ENCODE results near the gene PRTN3.
"Not testable (repeated sequence)": the region's sequence is repeated elsewhere in the genome, so short reads cannot be mapped to it uniquely, and the experiment has no call there.

PRTN3 gene

GRCh38 chr19:883661-884211, 42.9 kb downstream of the PRTN3 start:
- DNase-seq (ENCODE audit: low spot score), result no peak

- no peak for DNase-seq (ENCODE audit: low spot score)
Measured at GRCh38 chr19:884420-885211, 43.8 kb downstream of the PRTN3 start.

- no peak for DNase-seq (ENCODE audit: low spot score)
Measured at GRCh38 chr19:885536-886224, 44.9 kb downstream of the PRTN3 start.

- DNase-seq (ENCODE audit: low spot score), result peak; percentile 63
Measured at GRCh38 chr19:887072-887471, 46.3 kb downstream of the PRTN3 start.

GRCh38 chr19:887599-887998, 46.8 kb downstream of the PRTN3 start:
- DNase-seq (ENCODE audit: low spot score), result no peak

- no peak for DNase-seq (ENCODE audit: low spot score)
Measured at GRCh38 chr19:888581-889385, 48.0 kb downstream of the PRTN3 start.

GRCh38 chr19:889662-890295, 49.0 kb downstream of the PRTN3 start:
- no peak for DNase-seq (ENCODE audit: low spot score)

- no peak for DNase-seq (ENCODE audit: low spot score)
Measured at GRCh38 chr19:890831-891230, 50.0 kb downstream of the PRTN3 start.

- DNase-seq (ENCODE audit: low spot score), result not testable (repeated sequence)
Measured at GRCh38 chr19:891421-892200, 50.8 kb downstream of the PRTN3 start.

GRCh38 chr19:892243-892893, 51.6 kb downstream of the PRTN3 start:
- DNase-seq (ENCODE audit: low spot score), result no peak

- peak; percentile 98 for DNase-seq (ENCODE audit: low spot score)
Measured at GRCh38 chr19:892894-893689, 52.3 kb downstream of the PRTN3 start, which contains the start of the genes MED16 and RNU6-9. MED16 (minus strand) TSS chr19:893187; CDS start chr19:891131, 2,056 bp downstream. RNU6-9 (plus strand) TSS chr19:893484.

GRCh38 chr19:896434-896833, 55.6 kb downstream of the PRTN3 start:
- DNase-seq (ENCODE audit: low spot score), result no peak

GRCh38 chr19:896999-897398, 56.2 kb downstream of the PRTN3 start:
- no peak for DNase-seq (ENCODE audit: low spot score)

- no peak for DNase-seq (ENCODE audit: low spot score)
Measured at GRCh38 chr19:897442-898039, 56.7 kb downstream of the PRTN3 start.

Data from AG08395 (cell line).